Esophagus squamous epithelium (tissue), 5 donors: ENCODE measurements around the gene ASIP. TPM values are rescaled to one million over a fixed set of nuclear protein-coding genes. Genes with fewer than 3 reads are reported as not detected.

Experiments used
- DNase-seq: peaks from one replicate; lab custom pipeline; 2025; lab: John Stamatoyannopoulos, UW
- H3K27ac ChIP-seq, 4 donors: fragments of 200-600 bp; sonication (generic); one replicate each; pipeline ENCODE4 v1.5.1; 2016 to 2019; ENCODE audit warnings: mild to moderate bottlenecking in 1 of 4
- H3K27me3 ChIP-seq, 4 donors: fragments of 200-600 bp; sonication (generic); 1 replicate in 3 of 4; 2 replicates in 1 of 4; pipeline versions ENCODE4 v1.5.1 to v1.6.0; 2017 to 2021; ENCODE audit warnings: antibody characterized with exemption in 1 of 4
- H3K36me3 ChIP-seq, 3 donors: fragments of 200-600 bp; sonication (generic); one replicate each; pipeline ENCODE4 v1.5.1; 2016 to 2019
- H3K4me1 ChIP-seq, 3 donors: fragments of 200-600 bp; sonication (generic); one replicate each; pipeline ENCODE4 v1.5.1; 2017 to 2019
- H3K4me3 ChIP-seq, 4 donors: fragments of 200-600 bp; sonication (generic); 1 replicate in 3 of 4; 2 replicates in 1 of 4; pipeline ENCODE4 v1.5.1; 2016 to 2019; ENCODE audit warnings: mild to moderate bottlenecking in 2 of 4, moderate library complexity in 1 of 4
- H3K9me3 ChIP-seq, 3 donors: fragments of 200-600 bp; sonication (generic); one replicate each; pipeline ENCODE4 v1.5.1; 2016 to 2019
- POLR2A ChIP-seq, 4 donors: fragments of 450-650 bp; IDR thresholded peaks; one replicate each; pipeline ENCODE4 v1.6.1; 2017; ENCODE audit warnings: antibody characterized with exemption in 4 of 4, mild to moderate bottlenecking in 4 of 4, moderate library complexity in 3 of 4
- WGBS, 2 donors: methylation state at CpG; one replicate each; pipeline ENCODE4 v1.1.5; 2018; 5-methylcytosine and 5-hydroxymethylcytosine counted together
- intact Hi-C: fragments of 100-400 bp; cut with DNase I; formaldehyde crosslinking; loops from one replicate; pipeline ENCODE4 v1.15.0; 2022
- total RNA-seq, 4 donors: library from RNA; depleted of rRNA; stranded (reverse); fragments of >200 nt; gene quantifications; one replicate each; pipeline ENCODE4 v1.1.0, GENCODE V29; 2016
- TF ChIP-seq, protein P1 (sequence below), 6 experiments: fragments of 450-650 bp in 4 of 6; fragments of 200-600 bp in 2 of 6; sonication (generic) in 2 of 6; IDR thresholded peaks; one replicate each; pipeline ENCODE4 v1.5.1; 2016 to 2019; ENCODE audit warnings: antibody characterized with exemption in 6 of 6, mild to moderate bottlenecking in 4 of 6, moderate library complexity in 4 of 6
- donor health status: DM: yes; HTN: yes; CAD: no.

The ASIP gene
- total RNA-seq, 4 donors from 2014 or later = not detected

DNA sequence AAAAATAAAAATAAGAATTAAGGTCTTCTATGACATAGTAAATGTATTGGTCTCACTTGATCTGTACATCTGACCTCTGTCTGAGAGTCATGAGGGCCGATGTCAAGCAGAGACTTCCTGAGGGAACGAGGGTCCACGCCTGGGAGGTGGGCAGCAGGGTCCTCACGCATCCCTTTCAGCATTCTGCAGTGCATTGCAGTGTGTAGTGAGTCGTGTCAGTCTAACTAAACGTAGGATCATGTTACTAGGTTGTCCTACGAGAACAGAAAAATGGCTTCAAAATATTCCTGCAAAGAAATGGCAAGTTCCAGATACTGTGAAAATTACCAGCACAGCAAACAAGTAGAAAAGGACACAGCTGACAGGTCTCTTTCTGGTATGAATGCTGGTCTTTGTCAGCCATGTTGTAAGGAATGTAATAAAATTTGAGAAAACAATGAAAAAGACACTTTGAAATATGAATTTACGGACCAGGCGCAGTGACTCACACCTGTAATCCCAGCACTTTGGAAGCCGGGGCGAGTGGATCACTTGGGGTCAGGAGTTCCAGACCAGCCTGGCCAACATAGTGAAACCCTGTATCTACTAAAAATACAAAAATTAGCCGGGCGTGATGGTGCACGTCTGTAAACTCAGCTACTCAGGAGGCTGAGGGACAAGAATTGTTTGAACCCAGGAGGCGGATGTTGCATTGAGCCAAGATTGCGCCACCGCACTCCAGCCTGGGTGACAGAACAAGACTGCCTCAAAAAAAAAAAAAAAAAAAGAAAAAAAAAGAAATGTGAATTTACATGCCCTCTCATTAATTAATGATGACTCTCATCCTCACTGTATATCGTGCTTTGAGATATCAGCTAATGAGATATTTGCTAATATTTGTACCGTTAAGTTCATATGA lies 64.4 kb downstream of the ASIP start:
- H3K27ac ChIP-seq = peak overlapping the region; percentile 5 to 48 (median 33)
- no peaks in the 10 kb centered on the region for H3K9me3 ChIP-seq
- no peak for DNase-seq
- WGBS, 2 donors = 39 to 58% methylated on average over 19 of the region's 19 CpGs
- TF ChIP-seq, protein P1, sequence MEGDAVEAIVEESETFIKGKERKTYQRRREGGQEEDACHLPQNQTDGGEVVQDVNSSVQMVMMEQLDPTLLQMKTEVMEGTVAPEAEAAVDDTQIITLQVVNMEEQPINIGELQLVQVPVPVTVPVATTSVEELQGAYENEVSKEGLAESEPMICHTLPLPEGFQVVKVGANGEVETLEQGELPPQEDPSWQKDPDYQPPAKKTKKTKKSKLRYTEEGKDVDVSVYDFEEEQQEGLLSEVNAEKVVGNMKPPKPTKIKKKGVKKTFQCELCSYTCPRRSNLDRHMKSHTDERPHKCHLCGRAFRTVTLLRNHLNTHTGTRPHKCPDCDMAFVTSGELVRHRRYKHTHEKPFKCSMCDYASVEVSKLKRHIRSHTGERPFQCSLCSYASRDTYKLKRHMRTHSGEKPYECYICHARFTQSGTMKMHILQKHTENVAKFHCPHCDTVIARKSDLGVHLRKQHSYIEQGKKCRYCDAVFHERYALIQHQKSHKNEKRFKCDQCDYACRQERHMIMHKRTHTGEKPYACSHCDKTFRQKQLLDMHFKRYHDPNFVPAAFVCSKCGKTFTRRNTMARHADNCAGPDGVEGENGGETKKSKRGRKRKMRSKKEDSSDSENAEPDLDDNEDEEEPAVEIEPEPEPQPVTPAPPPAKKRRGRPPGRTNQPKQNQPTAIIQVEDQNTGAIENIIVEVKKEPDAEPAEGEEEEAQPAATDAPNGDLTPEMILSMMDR (IDR thresholded peaks at IDR 0.05) = no peak
- TF ChIP-seq POLR2A (IDR thresholded peaks at IDR 0.05) = no peak
- intact Hi-C loops = no loop called here
- H3K36me3 ChIP-seq = no peaks in the 10 kb centered on the region
- no peaks in the 10 kb centered on the region for H3K27me3 ChIP-seq
- peaks cover 17 to 43% (median 20%) of the 10 kb centered on the region in 3 donors for H3K4me1 ChIP-seq
- no peak overlapping the region for H3K4me3 ChIP-seq

DNA sequence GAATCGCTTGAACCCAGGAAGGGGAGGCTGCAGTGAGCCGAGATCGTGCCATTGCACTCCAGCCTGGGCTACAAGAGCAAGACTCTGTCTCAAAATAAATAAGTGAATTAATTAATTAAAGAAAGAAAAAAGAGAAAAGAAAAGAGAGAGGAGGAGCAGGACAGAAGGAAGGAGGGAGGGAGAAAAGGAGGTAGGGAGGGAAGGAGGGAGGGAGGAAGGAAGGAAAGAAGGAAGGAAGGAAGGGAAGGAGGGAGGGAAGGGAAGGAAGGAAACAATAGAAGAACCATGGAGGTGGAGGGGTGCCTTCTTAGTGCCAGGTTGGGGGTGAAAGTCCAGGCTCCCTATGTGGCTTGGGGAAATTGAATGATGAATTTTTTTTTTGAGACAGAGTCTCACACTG lies 68.5 kb downstream of the ASIP start:
- 94 to 96% methylated on average over 3 of the region's 3 CpGs for WGBS, 2 donors
- no peak for DNase-seq
- no peaks in the 10 kb centered on the region for H3K9me3 ChIP-seq
- intact Hi-C loops = loop anchor here (10.0 kb wide), 1 partner anchor 175 kb away; no protein-coding TSS in a partner anchor
- no peak overlapping the region for H3K27ac ChIP-seq
- no peaks in the 10 kb centered on the region for H3K36me3 ChIP-seq
- H3K27me3 ChIP-seq = peaks cover 0 to 14% (median 0%) of the 10 kb centered on the region in 4 donors
- peaks cover 18 to 45% (median 21%) of the 10 kb centered on the region in 3 donors for H3K4me1 ChIP-seq
- no peak for TF ChIP-seq POLR2A (IDR thresholded peaks at IDR 0.05)
- TF ChIP-seq, protein P1 (IDR thresholded peaks at IDR 0.05) = no peak
- H3K4me3 ChIP-seq = no peak overlapping the region

DNA sequence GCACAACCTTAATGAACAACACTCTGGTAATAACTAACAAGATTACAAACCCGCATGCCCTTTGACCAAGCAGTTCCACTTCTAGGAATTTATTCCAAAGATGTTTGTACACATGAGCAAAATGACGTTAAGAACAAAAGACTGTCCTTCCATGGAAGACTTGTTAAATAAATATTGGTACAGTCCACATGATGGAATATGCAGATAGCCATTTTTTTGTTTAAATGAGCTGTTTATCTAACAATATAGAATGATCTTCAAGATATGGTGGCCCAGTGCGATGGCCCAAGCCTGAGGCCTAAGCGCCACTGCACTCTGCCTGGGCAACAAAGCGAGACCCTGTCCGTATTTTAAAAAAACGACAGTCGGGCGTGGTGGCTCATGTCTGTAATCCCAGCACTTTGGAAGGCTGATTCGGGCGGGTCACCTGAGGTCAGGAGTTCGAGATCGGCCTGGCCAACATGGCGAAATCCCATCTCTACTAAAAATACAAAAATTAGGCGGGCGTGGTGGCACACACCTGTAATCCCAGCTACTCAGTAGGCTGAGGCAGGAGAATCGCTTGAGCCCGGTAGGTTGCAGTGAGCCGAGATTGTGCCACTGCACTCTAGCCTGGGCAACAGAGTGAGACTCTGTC lies 69.4 kb downstream of the ASIP start:
- intact Hi-C loops = loop anchor here (10.0 kb wide), 1 partner anchor 174 kb away; no protein-coding TSS in a partner anchor
- Histone ChIP-seq H3K4me3 (no peak overlapping the region), H3K36me3 (no peaks in the 10 kb centered on the region), H3K27ac (no peak overlapping the region), H3K4me1 (peaks cover 17 to 45% (median 18%) of the 10 kb centered on the region in 3 donors), H3K9me3 (no peaks in the 10 kb centered on the region), H3K27me3 (peaks cover 0 to 14% (median 0%) of the 10 kb centered on the region in 4 donors)
- no peak for TF ChIP-seq POLR2A (IDR thresholded peaks at IDR 0.05)
- TF ChIP-seq, protein P1 (IDR thresholded peaks at IDR 0.05) = no peak
- no peak for DNase-seq
- 80 to 81% methylated on average over 18 to 19 of the region's 19 CpGs for WGBS, 2 donors

DNA sequence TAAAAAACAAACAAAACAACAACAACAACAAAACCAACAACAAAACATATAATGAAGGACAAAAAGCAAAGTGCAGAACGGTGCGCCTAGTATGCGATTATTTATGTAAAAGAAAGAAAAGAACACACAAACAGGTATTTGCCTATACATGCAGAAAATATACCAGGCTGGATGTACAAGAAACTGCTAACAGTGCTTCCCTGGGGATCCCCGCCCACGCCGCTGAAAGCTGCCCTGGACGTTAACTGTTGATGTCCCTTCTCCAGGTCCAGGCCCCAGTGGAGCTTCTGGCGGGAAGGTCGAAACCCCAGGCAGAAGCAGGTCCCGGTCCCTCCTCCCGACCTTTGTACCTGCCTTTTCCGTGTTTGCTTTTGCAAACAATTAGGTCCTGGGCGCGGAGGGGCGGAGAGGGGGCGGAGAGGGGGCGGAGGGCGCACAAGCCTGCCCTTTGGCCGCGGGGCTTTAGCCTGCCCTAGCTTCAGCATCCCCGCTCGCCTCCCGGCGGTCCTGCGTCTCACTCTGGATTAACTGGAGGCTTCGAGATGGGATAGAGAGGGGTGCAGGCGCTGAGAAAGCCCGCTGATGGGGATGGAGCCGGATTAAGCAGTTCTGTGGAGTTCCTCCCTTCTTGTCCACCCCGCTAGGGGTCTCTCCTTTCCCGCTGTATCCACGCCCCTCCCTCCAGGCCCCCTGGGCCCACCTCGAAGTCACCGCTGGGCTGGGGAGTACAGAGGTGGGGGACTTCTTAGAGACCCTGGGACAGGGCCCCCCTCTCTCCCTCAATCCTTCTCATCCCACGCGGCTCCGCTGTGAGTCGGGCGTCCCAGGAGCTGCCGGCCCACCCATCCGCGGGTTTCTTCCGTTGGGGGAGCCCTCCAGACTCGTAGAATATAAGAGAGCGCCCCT lies 70.1 kb downstream of the ASIP start:
- H3K36me3 ChIP-seq = no peaks in the 10 kb centered on the region
- intact Hi-C loops = loop anchor here (10.0 kb wide), 1 partner anchor 173 kb away; no protein-coding TSS in a partner anchor
- no peak for DNase-seq
- WGBS, 2 donors = 9 to 17% methylated on average over 18 to 22 of the region's 45 CpGs
- peak overlapping the region in 3 of 4 donors; percentile 4 to 54 (median 27) for H3K4me3 ChIP-seq
- H3K27ac ChIP-seq = no peak overlapping the region
- no peak for TF ChIP-seq POLR2A (IDR thresholded peaks at IDR 0.05)
- TF ChIP-seq, protein P1 (IDR thresholded peaks at IDR 0.05) = no peak
- H3K9me3 ChIP-seq = no peaks in the 10 kb centered on the region
- H3K27me3 ChIP-seq = peaks cover 0 to 14% (median 0%) of the 10 kb centered on the region in 4 donors
- peaks cover 16 to 43% (median 18%) of the 10 kb centered on the region in 3 donors for H3K4me1 ChIP-seq
